GM19324 (cell line): ENCODE measurements around the gene C15orf39.
"Not testable (repeated sequence)": the region's sequence is repeated elsewhere in the genome, so short reads cannot be mapped to it uniquely, and the experiment has no call there.

Experiments
- ATAC-seq: cut with Tn5 transposase; IDR thresholded peaks from one replicate; pipeline ENCODE4 v1.9.1; 2021; ENCODE audit warnings: mild to moderate bottlenecking, moderate library complexity; ENCODE audit not compliant: unreplicated experiment, low FRiP score

C15orf39 gene

GRCh38 chr15:75209289-75209676, 7.6 kb downstream of the C15orf39 start:
- no peak for ATAC-seq

- no peak for ATAC-seq
Measured at GRCh38 chr15:75210811-75211230, 9.1 kb downstream of the C15orf39 start.

GRCh38 chr15:75211436-75212199, 9.9 kb downstream of the C15orf39 start:
- ATAC-seq: no peak

DNA sequence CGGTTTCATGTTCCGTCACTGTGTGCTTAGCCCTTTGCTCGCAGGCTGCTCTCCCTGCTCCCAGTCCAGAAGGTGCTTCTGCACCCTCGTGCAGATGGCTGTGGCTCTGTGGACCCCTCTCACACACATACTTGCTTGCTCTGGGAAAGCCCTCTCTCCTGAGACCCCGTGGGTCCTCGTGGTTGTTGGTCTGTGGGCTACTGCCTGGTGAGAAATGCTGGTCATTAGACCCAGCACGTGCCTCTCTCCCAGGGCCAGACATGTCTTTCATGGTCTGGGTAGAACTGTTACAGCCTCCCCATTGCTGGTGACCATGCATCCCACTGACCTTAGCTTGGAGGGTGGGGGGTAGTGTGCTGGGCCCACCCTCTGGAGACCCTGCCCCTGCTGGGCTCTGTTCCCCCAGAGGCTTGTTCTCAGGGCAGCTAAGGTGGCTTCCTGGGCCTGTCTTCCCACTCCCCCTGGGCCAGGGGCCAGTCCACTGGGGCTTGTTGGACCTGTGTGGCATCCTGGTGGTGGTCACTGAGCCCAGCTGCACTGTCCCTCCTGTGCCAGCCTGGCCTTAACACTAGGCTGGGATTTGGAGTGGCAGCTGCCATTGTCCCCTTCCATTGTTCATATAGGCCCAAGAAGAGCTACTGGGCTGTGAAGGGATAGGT, 10.6 kb downstream of the C15orf39 start:
- ATAC-seq: no peak

- ATAC-seq: no peak
Measured at GRCh38 chr15:75213212-75213767, 11.6 kb downstream of the C15orf39 start.

- no peak for ATAC-seq
Measured at GRCh38 chr15:75213768-75214221, 12.1 kb downstream of the C15orf39 start.

DNA sequence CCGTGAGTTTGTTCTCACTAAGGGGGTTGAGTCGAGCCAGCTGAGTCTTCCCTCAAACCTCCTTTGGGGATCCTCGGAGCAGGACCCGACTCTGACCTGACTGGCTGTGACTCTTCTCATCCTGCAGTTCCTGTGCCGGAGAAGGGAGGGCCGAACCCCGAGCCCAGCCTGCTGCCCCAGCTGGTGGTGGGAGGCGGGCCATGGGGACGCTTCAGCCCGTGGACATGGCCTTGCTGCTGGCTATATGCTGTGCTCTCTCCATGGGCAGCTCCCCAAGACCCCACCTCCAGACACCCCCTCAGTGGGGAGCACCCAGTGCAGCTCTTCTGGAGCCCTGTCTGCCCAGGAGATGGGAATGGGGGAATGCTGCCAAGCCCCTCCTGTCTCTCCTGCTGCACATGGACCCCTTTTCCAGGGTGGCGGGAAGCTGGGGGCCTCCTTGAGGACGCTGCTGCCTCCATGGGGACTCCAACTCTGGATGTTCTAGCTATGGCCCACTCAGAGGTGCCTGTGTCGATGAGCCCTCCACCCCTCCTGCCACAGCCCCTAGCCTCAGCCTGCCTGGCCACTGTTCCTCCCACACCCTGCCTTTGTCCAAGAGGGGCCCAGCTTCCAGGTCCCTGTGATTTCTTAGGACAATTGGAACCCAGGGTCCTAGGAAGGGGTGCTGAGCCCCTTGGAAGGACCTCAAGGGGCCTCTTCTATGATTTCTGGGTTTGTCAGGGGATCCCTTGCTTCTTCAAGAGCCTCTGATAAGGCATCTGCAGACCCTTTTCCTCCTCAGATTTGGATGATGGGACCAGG, 12.8 kb downstream of the C15orf39 start:
- ATAC-seq: no peak

- no peak for ATAC-seq
Measured at GRCh38 chr15:75215107-75216004, 13.7 kb downstream of the C15orf39 start.

GRCh38 chr15:75217012-75217411, 15.3 kb downstream of the C15orf39 start:
- ATAC-seq: no peak

DNA sequence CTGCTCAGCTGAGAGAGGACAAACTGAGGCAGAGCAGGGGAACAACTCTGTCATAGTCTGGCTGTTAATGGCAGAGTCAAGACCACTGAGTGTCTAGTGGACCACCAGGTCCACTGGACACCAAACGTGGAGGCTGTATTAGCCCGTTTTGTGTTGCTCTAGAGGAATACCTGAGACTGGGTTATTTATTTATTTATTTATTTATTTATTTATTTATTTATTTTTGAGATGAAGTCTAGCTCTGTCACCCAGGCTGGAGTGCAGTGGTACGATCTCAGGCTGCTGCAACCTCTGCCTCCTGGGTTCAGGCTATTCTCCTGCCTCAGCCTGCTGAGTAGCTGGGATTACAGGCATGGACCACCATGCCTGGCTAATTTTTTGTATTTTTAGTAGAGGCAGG, 15.9 kb downstream of the C15orf39 start:
- not testable (repeated sequence) for ATAC-seq

DNA sequence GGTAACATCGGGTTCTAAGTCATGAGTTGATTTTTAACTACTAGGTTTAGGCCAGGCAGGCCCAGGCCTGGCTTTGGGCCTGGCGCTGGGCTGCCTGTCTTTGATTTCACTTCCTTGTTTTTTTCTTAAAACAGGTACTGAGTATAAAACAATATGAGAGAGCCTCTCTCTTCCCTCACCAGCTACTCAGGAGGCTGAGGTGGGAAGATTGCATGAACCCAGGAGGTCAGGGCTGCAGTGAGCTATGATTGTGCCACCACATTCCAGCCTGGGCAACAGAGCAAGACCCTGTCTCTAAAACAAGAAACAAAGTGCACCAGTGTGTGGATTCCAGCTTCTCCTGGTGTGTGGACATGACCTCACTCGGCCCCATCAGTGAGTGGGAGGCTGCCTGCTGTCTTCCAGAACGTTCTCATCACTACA, 17.8 kb downstream of the C15orf39 start:
- not testable (repeated sequence) for ATAC-seq

DNA sequence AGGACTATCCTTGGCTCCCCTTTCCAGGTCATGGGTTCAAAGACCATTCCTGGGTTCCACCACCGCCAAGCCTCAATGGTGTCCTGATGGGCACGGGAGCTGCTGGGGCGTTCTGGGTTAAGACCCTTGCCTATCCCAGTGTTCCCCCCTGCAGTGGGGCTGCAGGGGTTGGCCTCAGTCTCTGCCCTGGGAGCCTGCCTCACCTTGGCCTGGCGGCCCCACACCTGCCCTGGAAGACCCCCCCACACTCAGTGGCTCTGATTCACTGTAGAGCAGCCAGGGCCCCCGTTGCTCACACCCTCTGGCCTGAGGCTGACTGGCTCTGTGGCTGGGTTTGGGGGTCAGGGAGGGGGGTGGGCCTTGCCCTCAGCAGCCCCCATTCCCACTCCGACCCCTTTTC, 22.0 kb downstream of the C15orf39 start:
- ATAC-seq: no peak

DNA sequence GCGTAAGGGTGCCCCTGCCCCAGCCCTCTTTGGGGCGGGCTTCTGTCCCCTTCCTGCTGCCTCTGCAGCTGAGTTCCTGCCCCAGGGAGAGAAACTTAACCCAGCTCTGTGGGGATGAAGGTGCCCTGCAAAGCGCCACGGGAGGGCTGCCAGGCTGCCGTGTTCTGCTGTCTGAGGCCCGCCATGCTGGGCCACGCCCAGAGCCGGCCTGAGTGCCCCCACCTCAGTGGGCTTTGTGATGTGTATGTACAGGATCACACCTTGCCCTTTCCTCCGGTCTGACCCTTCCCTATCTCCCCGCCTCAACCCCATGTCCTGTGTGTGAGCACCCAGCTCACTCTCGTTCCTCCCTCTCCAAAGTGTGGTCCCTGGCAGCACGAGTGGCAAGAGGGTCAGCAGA, 22.6 kb downstream of the C15orf39 start:
- no peak for ATAC-seq

DNA sequence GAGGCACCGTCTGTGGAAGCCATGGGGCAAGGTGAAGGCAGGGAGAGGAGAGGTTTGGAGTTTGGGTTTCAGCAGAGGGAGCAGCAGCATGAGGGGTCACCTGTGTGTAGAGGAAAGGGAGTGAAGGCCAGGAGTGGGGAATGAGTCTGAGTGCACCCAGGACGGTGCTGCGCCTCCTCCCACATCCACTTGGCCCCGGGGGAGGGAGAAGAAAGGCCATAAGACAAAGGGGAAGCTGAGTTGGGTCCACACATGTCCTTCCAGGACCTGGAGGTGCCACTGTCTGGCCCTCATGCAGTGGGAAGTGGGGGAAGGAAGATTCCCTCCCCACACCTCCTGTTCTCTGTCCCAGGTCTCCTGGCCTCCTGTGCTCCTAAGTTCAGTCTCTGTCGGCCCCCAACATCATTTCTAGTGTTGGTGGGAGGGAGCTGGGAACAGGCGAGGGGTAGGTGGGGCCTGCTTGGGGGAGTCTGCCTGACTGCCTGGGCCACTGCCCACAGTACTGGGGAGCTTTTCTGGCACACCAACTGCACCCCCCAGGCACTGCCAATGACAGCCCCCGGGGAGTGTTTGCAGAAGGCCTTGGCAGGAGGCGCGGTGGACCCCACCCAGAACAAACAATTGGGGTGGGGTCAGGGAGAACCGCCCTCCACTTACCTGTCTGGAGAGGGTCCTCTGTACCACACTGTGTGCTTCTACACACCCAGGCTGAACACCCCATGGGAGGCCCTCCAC, 23.6 kb downstream of the C15orf39 start:
- not testable (repeated sequence) for ATAC-seq

DNA sequence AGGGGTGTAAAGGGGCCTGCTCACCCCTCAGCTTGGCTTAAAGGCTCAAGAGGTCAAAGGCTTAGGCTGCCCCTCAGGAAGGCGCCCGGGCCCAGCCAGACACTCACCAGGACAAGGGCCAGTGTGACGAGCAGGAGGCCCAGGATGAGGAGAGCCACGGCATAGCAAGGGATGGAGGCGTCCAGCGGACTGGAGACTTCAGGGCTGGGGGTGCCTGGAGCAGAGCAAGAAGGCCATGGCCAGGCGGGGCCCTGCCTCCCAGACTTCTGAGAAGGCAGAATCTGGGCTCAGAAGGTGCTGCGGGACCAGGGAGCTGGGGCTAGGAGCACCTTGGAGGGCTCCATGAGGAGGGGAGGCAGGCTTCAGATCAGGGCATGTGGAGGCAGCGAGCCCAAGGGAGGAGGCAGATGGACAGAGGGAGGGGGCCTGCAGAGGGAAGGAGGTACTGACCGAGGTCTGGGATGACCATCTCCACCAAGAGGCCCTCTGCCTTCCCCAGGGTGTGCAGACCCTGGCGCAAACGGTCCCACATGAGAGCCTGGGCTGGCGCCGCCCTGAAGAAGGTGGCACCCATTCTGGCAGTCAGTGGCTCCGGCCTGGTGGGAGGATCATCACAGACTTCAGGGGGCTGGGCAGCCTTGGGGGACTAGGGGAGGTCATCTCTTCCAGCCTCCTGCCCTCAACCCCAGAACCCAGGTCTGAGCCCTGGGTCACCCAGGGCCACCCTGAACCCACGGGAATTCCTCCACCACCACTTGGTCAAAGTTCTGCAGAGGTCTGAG, 24.5 kb downstream of the C15orf39 start:
- ATAC-seq: no peak

GRCh38 chr15:75227112-75227511, 25.4 kb downstream of the C15orf39 start:
- ATAC-seq: not testable (repeated sequence)

GRCh38 chr15:75227663-75228280, 26.1 kb downstream of the C15orf39 start:
- no peak for ATAC-seq

GRCh38 chr15:75228787-75229186, 27.1 kb downstream of the C15orf39 start:
- no peak for ATAC-seq
